HG03565 (cell line): ENCODE results near the gene BSG.

Source experiments
- ATAC-seq: cut with Tn5 transposase; IDR thresholded peaks from one replicate; pipeline ENCODE4 v1.9.1; 2021; ENCODE audit warnings: mild to moderate bottlenecking, moderate library complexity; ENCODE audit not compliant: unreplicated experiment

The BSG gene

GRCh38 chr19:539429-540030 is 32.9 kb upstream of the BSG start:
- ATAC-seq = no peak

DNA sequence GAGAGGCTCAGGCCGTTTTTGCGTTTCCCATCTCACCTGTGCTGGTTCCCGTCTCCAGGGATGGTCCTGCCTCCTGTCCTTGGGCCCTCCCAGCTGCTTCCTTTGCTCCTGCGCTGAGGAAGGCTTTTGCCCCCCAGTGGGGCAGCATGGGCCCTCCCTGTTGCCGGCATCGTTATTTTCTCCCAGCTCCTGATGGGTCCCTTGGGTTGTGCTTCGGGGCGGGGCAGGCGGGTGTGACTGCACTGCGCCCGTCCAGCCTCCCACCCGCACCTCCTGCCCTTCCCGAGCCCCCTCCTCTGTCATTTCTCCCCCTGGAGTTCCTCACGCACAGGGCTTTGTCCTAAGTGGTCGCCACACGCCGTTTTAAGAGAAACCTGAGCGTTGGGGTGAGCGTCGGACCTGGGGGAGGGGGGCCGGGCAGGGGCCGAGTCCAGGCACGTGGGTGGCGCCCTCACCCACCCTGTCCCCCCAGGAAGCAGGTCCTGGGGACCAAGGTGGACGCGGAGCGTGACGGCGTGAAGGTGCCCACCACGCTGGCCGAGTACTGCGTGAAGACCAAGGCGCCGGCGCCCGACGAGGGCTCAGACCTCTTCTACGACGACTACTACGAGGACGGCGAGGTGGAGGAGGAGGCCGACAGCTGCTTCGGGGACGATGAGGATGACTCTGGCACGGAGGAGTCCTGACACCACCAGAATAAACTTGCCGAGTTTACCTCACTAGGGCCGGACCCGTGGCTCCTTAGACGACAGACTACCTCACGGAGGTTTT is 31.3 kb upstream of the BSG start:
- ATAC-seq = no peak

GRCh38 chr19:541699-542098 is 30.7 kb upstream of the BSG start:
- ATAC-seq = no peak

DNA sequence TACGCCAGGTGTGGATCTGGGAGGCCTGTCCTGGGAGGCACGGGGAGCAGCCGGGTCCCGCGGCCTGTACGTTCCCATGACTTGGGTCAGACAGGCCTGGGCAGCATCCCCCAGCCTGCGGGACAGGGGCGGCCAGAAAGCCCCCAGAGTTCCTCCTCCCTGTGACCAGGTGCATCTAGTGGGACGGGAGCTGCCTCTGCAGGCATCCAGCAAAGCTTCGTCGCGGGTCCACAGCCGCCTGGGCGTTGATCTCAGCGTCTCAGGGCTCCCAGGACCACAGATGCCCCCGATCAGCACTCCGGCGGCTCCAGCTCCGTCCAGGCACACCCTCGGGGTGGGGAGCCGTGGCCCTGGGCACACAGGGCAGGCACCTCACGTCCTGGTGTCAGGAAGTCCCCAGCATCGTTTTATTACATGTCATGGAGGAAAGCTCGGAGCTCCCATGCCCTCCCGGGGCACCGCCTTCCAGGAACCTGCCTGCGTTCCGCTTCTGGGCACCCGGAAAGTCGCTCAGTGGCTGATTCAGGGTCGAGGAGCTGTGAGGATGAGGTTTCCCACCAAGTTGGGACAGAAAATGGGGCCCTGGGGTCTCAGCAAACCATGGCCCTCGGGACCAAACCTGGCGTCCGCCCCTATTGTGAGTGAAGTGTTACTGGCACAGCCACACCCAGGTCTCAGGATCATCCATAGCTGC is 30.1 kb upstream of the BSG start:
- no peak for ATAC-seq

DNA sequence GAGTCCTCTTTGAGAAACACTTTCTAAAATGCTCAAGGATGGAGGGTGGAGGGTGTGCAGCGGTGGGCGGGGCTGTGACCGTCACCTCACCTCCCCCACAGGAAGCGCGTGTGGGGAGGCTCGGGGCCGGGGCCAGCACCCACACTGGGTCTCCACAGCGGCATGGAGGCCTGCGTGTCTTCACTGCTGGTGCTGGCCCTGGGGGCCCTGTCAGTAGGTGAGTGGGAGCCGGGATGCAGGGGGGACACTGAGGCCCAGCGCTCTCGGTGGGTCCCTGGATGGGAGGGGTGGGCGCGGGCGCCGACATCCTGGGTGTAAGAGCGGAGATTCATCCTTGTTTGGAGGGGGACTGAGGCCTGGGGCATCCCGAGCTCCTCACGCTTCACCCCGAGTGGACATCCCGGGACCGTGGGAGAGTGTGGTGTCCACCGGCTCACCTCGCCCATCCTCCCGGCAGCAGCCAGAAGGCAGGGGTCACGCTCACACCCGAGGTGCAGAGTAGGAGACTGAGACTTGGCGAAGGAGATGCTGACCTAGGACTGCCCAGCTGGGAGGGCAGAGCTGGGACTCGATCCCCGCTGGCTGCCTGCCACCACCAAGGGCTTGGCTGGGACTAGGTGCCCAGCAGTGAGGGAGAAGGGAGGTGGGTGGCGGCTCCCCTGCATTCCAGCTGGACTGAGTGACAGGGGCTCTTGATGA is 28.3 kb upstream of the BSG start, which contains the start of gene GZMM:
TSS of gene GZMM (plus strand) at position 144 of the 699 bp plus-strand sequence. CDS start at position 163, 19 bp downstream.
- ATAC-seq = no peak

DNA sequence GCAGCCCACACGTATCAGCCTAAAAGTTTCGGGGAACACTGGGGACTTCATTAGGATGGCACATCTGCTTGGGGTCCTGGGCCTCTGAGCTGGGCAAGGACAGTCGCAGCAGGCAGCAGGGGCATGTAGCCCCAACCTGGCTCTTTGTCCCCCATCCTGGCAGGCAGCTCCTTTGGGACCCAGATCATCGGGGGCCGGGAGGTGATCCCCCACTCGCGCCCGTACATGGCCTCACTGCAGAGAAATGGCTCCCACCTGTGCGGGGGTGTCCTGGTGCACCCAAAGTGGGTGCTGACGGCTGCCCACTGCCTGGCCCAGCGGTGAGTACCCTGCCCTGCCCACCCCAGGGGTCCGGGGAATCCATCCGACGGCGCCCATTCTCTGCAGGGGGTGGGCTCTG is 25.3 kb upstream of the BSG start:
- ATAC-seq = no peak

- ATAC-seq = no peak
Measured at GRCh38 chr19:547836-548720, 24.3 kb upstream of the BSG start.

GRCh38 chr19:548886-549830 is 23.2 kb upstream of the BSG start:
- no peak for ATAC-seq

DNA sequence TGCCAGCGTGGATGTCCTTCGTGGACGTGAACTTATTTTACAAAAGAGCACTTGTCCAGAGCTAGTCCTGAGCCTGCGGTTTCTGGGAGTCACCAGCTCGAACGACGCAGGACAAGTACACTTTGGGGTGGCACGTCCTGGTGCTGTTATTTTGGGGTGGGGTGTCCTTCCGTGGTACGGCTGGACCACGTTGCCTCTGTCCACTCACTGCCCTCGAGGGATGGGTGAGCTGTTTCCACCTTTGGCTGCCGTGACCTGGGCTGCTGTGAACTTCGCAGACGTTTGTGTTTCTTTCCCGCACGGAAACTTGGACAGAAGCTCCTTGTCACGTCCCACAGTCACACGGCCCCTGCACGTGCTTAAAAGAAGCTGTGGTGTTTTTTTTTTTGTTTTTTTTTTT is 17.6 kb upstream of the BSG start:
- ATAC-seq = no peak

DNA sequence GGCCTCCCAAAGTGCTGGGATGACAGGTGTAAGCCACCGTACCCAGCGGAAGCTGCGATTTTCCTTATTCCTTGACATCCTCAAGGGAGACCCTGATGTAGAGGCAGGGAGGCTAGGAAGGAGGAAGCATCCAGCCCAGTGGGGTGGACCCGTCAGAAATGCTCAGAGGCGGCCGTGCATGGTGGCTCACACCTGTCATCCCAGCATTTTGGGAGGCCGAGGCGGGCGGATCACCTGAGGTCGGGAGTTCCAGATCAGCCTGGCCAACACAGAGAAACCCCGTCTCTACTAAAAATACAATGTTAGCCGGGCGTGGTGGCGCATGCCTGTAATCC is 17.0 kb upstream of the BSG start:
- ATAC-seq = no peak

DNA sequence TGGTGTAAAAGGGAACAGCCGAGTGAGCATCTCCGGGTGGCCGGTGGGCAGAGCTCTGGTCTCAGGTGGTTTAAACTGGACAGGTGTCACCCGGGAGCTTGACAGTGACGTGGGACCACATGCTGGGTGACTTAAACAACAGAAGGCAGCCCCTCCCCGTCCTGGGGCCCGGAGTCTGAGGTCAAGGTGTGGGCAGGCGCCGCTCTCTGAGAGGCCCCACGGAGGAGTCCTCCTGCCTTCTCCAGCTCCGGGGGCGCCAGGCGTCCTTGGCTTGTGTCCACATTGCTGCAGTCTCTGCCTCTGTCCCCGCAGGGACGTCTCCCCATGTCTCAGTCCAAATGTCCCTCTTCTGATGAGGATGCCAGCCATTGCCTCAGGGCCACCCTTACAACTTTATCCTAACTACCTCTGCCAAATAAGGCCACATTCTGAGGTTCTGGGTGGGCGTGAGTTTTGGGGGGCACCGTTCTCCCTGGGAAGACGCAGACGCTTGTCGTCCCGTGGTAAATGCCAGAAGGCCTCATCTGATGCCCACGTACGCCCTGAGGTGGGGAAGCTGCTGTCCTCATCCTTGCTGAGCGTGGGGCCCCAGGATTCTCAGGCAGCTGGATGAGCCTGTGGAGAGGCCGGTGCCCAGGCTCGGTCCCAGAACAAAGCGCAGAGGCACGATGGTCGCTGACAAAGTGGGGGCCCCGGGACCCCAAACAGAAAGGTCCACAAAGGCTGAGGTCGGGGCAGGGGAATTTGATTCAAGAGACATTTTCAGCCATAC is 15.6 kb upstream of the BSG start:
- no peak for ATAC-seq

- no peak for ATAC-seq
Measured at GRCh38 chr19:558770-559439, 13.5 kb upstream of the BSG start.

DNA sequence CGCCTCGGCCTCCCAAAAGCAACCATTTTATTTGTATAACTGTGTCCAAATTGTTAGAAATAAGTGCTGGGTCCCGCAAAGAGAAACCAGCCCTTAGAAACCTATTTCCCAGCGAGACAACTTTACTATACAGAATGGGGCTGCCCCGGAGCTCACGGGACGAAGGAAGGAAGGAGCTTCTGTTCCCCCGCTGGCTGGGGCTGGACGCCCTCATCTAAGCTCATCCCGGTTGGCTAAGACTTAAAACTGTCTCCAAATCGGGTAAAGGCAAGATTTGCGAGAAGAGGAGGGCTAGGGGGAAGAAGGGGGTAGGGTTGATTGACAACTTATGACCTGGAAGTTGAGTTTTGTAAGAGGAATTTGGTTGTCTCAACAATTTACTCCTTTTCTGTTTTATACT is 12.3 kb upstream of the BSG start:
- ATAC-seq = no peak

- no peak for ATAC-seq
Measured at GRCh38 chr19:566403-566802, 6.0 kb upstream of the BSG start.

GRCh38 chr19:566844-567243 is 5.6 kb upstream of the BSG start:
- no peak for ATAC-seq

GRCh38 chr19:567296-567900 is 5.0 kb upstream of the BSG start:
- ATAC-seq = no peak

DNA sequence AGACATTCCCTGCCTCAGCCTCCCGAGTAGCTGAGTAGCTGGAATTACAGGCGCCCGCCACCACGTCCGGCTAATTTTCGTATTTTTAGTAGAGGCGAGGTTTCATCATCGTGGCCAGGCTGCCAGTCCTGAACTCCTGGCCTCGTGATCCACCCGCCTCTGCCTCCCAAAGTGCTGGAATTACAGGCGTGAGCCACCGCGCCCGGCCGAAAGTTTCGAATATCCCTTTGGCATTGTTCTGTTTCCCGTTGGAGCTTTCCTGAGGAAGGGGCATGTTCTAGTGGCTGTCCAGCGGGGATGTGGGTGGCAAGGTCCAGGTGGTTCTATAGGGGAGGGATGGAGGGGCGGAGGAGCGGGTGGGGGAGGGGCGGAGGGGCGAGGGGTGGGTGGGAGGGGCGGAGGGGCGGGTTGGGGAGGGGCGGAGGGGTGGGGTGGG is 2.1 kb upstream of the BSG start:
- no peak for ATAC-seq
